ENCODE data around the gene MXRA5.
"Not testable (repeated sequence)": the region's sequence is repeated elsewhere in the genome, so short reads cannot be mapped to it uniquely, and the experiment has no call there.

The MXRA5 gene

GRCh38 chrX:3360881-3361280 lies 14.4 kb upstream of the MXRA5 start:
- Histone ChIP-seq H3K9me3 (ENCODE audit: control extremely low read depth in 1 of 5, control insufficient read depth in 4 of 5, insufficient read depth in 2 of 5, low read depth in 1 of 5, low read length in 4 of 5) (no peaks in the 10 kb centered on the region), H3K4me3 (ENCODE audit: control insufficient read depth in 1 of 7, extremely low read depth in 1 of 7, insufficient read depth in 4 of 7, low read depth in 2 of 7, low read length in 6 of 7) (no peak overlapping the region), H3K27ac (ENCODE audit: insufficient read depth in 1 of 2, low read depth in 1 of 2, low read length in 2 of 2, poor library complexity in 1 of 2, severe bottlenecking in 2 of 2) (no peak overlapping the region), H3K36me3 (ENCODE audit: control insufficient read depth in 4 of 4, insufficient read depth in 4 of 4, low read length in 3 of 4) (no peaks in the 10 kb centered on the region), H3K27me3 (replicated peaks in 2 of 5; ENCODE audit: control insufficient read depth in 4 of 5, insufficient read depth in 5 of 5, low read length in 4 of 5) (peaks cover 0 to 4% (median 0%) of the 10 kb centered on the region in 5 experiments), H3K4me1 (ENCODE audit: control extremely low read depth in 1 of 4, control insufficient read depth in 4 of 4, insufficient read depth in 4 of 4, low read length in 3 of 4) (no peaks in the 10 kb centered on the region)
- CTCF ChIA-PET: no interaction called here
- WGBS (ENCODE audit: insufficient coverage): 65% methylated on average over 14 of the region's 14 CpGs
- no peak for DNase-seq
- POLR2A ChIA-PET: no interaction called here

- H3K27ac ChIP-seq (ENCODE audit: insufficient read depth in 1 of 2, low read depth in 1 of 2, low read length in 2 of 2, poor library complexity in 1 of 2, severe bottlenecking in 2 of 2); CTCF ChIA-PET; DNase-seq; POLR2A ChIA-PET; H3K4me1 ChIP-seq (ENCODE audit: control extremely low read depth in 1 of 4, control insufficient read depth in 4 of 4, insufficient read depth in 4 of 4, low read length in 3 of 4); H3K36me3 ChIP-seq (ENCODE audit: control insufficient read depth in 4 of 4, insufficient read depth in 4 of 4, low read length in 3 of 4); H3K9me3 ChIP-seq (ENCODE audit: control extremely low read depth in 1 of 5, control insufficient read depth in 4 of 5, insufficient read depth in 2 of 5, low read depth in 1 of 5, low read length in 4 of 5); H3K4me3 ChIP-seq (ENCODE audit: control insufficient read depth in 1 of 7, extremely low read depth in 1 of 7, insufficient read depth in 4 of 7, low read depth in 2 of 7, low read length in 6 of 7): not testable (repeated sequence)
- 100% methylated on average over 2 of the region's 3 CpGs for WGBS (ENCODE audit: insufficient coverage)
- H3K27me3 ChIP-seq (replicated peaks in 2 of 5; ENCODE audit: control insufficient read depth in 4 of 5, insufficient read depth in 5 of 5, low read length in 4 of 5): peaks cover 0 to 23% (median 3%) of the 10 kb centered on the region in 5 experiments
Measured at GRCh38 chrX:3352741-3353140, 6.3 kb upstream of the MXRA5 start.

DNA sequence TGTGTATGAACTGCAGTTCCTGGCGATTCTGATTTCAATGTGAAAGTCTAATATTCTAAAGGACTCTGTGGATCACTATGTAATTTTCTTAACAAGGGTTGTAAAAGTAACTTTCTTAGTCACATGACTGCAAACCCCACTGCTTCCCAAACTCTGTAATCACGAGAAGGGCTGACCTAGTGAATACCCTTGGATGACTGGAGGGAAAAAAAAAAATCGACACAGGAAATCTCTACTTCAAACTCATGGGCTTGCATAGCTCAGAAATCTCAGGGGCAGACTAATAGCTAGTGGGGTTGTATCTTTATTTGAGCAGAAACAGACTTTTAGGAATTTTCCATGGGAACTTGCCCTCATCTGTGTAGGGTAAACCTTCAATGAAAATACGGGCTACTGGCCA lies 4.8 kb upstream of the MXRA5 start:
- ChIA-PET CTCF (no interaction called here), POLR2A (no interaction called here)
- Histone ChIP-seq H3K27ac (ENCODE audit: insufficient read depth in 1 of 2, low read depth in 1 of 2, low read length in 2 of 2, poor library complexity in 1 of 2, severe bottlenecking in 2 of 2) (no peak overlapping the region), H3K36me3 (ENCODE audit: control insufficient read depth in 4 of 4, insufficient read depth in 4 of 4, low read length in 3 of 4) (no peaks in the 10 kb centered on the region), H3K4me1 (ENCODE audit: control extremely low read depth in 1 of 4, control insufficient read depth in 4 of 4, insufficient read depth in 4 of 4, low read length in 3 of 4) (no peaks in the 10 kb centered on the region), H3K9me3 (ENCODE audit: control extremely low read depth in 1 of 5, control insufficient read depth in 4 of 5, insufficient read depth in 2 of 5, low read depth in 1 of 5, low read length in 4 of 5) (peaks cover 0 to 16% (median 2%) of the 10 kb centered on the region in 5 experiments), H3K4me3 (ENCODE audit: control insufficient read depth in 1 of 7, extremely low read depth in 1 of 7, insufficient read depth in 4 of 7, low read depth in 2 of 7, low read length in 6 of 7) (no peak overlapping the region), H3K27me3 (replicated peaks in 2 of 5; ENCODE audit: control insufficient read depth in 4 of 5, insufficient read depth in 5 of 5, low read length in 4 of 5) (peaks cover 0 to 38% (median 3%) of the 10 kb centered on the region in 5 experiments)
- no peak for DNase-seq
- WGBS (ENCODE audit: insufficient coverage): 90% methylated on average over 2 of the region's 4 CpGs

DNA sequence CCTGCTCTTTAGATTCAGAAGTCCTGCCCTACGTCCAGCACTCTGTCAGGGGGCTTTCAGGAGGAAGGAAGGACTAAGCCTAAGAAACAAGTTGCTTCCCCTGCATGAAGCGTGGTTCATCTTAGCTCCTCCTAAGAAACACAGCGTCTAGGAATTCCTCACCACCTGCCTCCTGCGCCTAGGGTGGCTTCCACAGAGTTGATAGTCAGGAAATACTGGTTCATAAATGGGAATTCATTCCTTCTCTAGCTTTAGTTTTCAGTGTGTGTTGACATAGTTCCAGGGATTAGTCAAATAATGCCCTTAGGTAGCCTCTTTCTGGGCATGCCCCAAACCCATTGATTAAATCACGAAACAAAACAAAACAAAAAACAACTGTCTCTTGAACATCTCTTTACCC lies 1.7 kb upstream of the MXRA5 start:
- POLR2A ChIA-PET: no interaction called here
- peaks cover 0 to 19% (median 2%) of the 10 kb centered on the region in 5 experiments for H3K9me3 ChIP-seq (ENCODE audit: control extremely low read depth in 1 of 5, control insufficient read depth in 4 of 5, insufficient read depth in 2 of 5, low read depth in 1 of 5, low read length in 4 of 5)
- no peak overlapping the region for H3K4me3 ChIP-seq (ENCODE audit: control insufficient read depth in 1 of 7, extremely low read depth in 1 of 7, insufficient read depth in 4 of 7, low read depth in 2 of 7, low read length in 6 of 7)
- WGBS (ENCODE audit: insufficient coverage): 73% methylated on average over 2 of the region's 5 CpGs
- H3K27ac ChIP-seq (ENCODE audit: insufficient read depth in 1 of 2, low read depth in 1 of 2, low read length in 2 of 2, poor library complexity in 1 of 2, severe bottlenecking in 2 of 2): no peak overlapping the region
- H3K27me3 ChIP-seq (replicated peaks in 2 of 5; ENCODE audit: control insufficient read depth in 4 of 5, insufficient read depth in 5 of 5, low read length in 4 of 5): peaks cover 0 to 68% (median 15%) of the 10 kb centered on the region in 5 experiments
- CTCF ChIA-PET: no interaction called here
- DNase-seq: no peak
- H3K4me1 ChIP-seq (ENCODE audit: control extremely low read depth in 1 of 4, control insufficient read depth in 4 of 4, insufficient read depth in 4 of 4, low read length in 3 of 4): no peaks in the 10 kb centered on the region
- H3K36me3 ChIP-seq (ENCODE audit: control insufficient read depth in 4 of 4, insufficient read depth in 4 of 4, low read length in 3 of 4): no peaks in the 10 kb centered on the region

- Histone ChIP-seq H3K9me3 (ENCODE audit: control extremely low read depth in 1 of 5, control insufficient read depth in 4 of 5, insufficient read depth in 2 of 5, low read depth in 1 of 5, low read length in 4 of 5) (peaks cover 0 to 19% (median 2%) of the 10 kb centered on the region in 5 experiments), H3K4me3 (ENCODE audit: control insufficient read depth in 1 of 7, extremely low read depth in 1 of 7, insufficient read depth in 4 of 7, low read depth in 2 of 7, low read length in 6 of 7) (no peak overlapping the region), H3K36me3 (ENCODE audit: control insufficient read depth in 4 of 4, insufficient read depth in 4 of 4, low read length in 3 of 4) (no peaks in the 10 kb centered on the region), H3K27ac (ENCODE audit: insufficient read depth in 1 of 2, low read depth in 1 of 2, low read length in 2 of 2, poor library complexity in 1 of 2, severe bottlenecking in 2 of 2) (no peak overlapping the region), H3K4me1 (ENCODE audit: control extremely low read depth in 1 of 4, control insufficient read depth in 4 of 4, insufficient read depth in 4 of 4, low read length in 3 of 4) (no peaks in the 10 kb centered on the region), H3K27me3 (replicated peaks in 2 of 5; ENCODE audit: control insufficient read depth in 4 of 5, insufficient read depth in 5 of 5, low read length in 4 of 5) (peaks cover 0 to 73% (median 16%) of the 10 kb centered on the region in 5 experiments)
- CTCF ChIA-PET: no interaction called here
- POLR2A ChIA-PET: no interaction called here
- DNase-seq: no peak
- 5% methylated on average over 60 of the region's 68 CpGs for WGBS (ENCODE audit: insufficient coverage)
Measured at GRCh38 chrX:3345281-3346191, 916 bp downstream of the MXRA5 start.

DNA sequence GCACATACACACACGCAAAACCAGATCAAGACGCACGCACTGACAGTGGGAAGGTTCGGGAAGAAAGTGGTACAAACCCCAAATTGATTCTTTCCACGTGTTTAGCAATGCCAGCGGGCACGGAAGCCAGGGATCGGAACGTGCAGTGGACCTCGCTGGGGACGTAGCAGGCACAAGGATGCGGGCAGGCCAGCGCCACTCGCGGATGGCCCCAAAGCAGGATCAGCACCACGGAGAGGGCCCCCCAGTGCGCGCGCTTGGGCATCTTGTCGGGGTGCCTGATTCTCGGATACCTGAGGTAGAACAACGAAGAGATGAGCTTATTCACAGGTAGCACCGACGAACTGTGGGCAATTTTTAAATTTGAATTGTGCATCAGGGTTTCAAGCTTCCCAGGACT lies 2.9 kb downstream of the MXRA5 start:
- POLR2A ChIA-PET; H3K4me3 ChIP-seq (ENCODE audit: control insufficient read depth in 1 of 7, extremely low read depth in 1 of 7, insufficient read depth in 4 of 7, low read depth in 2 of 7, low read length in 6 of 7); H3K36me3 ChIP-seq (ENCODE audit: control insufficient read depth in 4 of 4, insufficient read depth in 4 of 4, low read length in 3 of 4); H3K27ac ChIP-seq (ENCODE audit: insufficient read depth in 1 of 2, low read depth in 1 of 2, low read length in 2 of 2, poor library complexity in 1 of 2, severe bottlenecking in 2 of 2); DNase-seq; CTCF ChIA-PET; H3K4me1 ChIP-seq (ENCODE audit: control extremely low read depth in 1 of 4, control insufficient read depth in 4 of 4, insufficient read depth in 4 of 4, low read length in 3 of 4): not testable (repeated sequence)
- 23% methylated on average over 13 of the region's 24 CpGs for WGBS (ENCODE audit: insufficient coverage)
- peaks cover 0 to 18% (median 2%) of the 10 kb centered on the region in 5 experiments for H3K9me3 ChIP-seq (ENCODE audit: control extremely low read depth in 1 of 5, control insufficient read depth in 4 of 5, insufficient read depth in 2 of 5, low read depth in 1 of 5, low read length in 4 of 5)
- H3K27me3 ChIP-seq (replicated peaks in 2 of 5; ENCODE audit: control insufficient read depth in 4 of 5, insufficient read depth in 5 of 5, low read length in 4 of 5): peaks cover 0 to 62% (median 16%) of the 10 kb centered on the region in 5 experiments

- 100% methylated on average over 1 of the region's 1 CpG for WGBS (ENCODE audit: insufficient coverage)
- ChIA-PET CTCF (no interaction called here), POLR2A (no interaction called here)
Measured at GRCh38 chrX:3340016-3340415, 6.4 kb downstream of the MXRA5 start.

More at GRCh38 chrX:3340016-3340415, 6.4 kb downstream of the MXRA5 start:
- H3K4me1 ChIP-seq (ENCODE audit: control extremely low read depth in 1 of 4, control insufficient read depth in 4 of 4, insufficient read depth in 4 of 4, low read length in 3 of 4): no peaks in the 10 kb centered on the region
- no peak overlapping the region for H3K4me3 ChIP-seq (ENCODE audit: control insufficient read depth in 1 of 7, extremely low read depth in 1 of 7, insufficient read depth in 4 of 7, low read depth in 2 of 7, low read length in 6 of 7)
- H3K27me3 ChIP-seq (replicated peaks in 2 of 5; ENCODE audit: control insufficient read depth in 4 of 5, insufficient read depth in 5 of 5, low read length in 4 of 5): peaks cover 0 to 27% (median 8%) of the 10 kb centered on the region in 5 experiments
- H3K9me3 ChIP-seq (ENCODE audit: control extremely low read depth in 1 of 5, control insufficient read depth in 4 of 5, insufficient read depth in 2 of 5, low read depth in 1 of 5, low read length in 4 of 5): peaks cover 0 to 3% (median 0%) of the 10 kb centered on the region in 5 experiments
- H3K36me3 ChIP-seq (ENCODE audit: control insufficient read depth in 4 of 4, insufficient read depth in 4 of 4, low read length in 3 of 4): no peaks in the 10 kb centered on the region
- DNase-seq: no peak
- H3K27ac ChIP-seq (ENCODE audit: insufficient read depth in 1 of 2, low read depth in 1 of 2, low read length in 2 of 2, poor library complexity in 1 of 2, severe bottlenecking in 2 of 2): no peak overlapping the region

All from common myeloid progenitor, CD34-positive (primary cell).